ENCODE measurements around the gene MYOM3. TPM values are rescaled to one million over a fixed set of nuclear protein-coding genes. Genes with fewer than 3 reads are reported as not detected.

Gene MYOM3
- total and polyA plus RNA-seq, 2 of the 4 experiments (the other 2 are of a cell fraction) = 0.03 TPM; not detected in 1

DNA sequence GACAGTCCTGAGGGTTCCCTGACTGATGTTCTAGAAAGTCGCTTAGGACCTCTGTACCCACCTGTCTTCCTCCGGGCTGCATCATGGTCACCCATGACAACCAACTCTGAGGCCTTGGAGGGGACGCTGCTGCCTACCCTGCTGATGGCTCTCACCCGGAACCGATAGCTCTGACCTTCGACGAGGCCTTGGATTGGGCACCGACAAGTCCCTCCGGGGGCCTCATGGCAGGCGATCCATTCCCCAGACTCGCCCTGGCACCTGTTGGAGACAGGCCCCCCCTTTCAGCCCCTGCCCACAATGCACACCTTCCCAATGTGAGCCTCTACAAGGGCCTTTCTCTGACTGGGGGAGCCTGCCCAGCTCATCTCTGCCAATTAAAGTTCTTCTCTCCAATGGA, 21.2 kb downstream of the MYOM3 start:
- Histone ChIP-seq H3K79me1 (ENCODE audit: low read depth in 1 of 2, low read length in 2 of 2) (no peaks in the 10 kb centered on the region), H4K8ac (ENCODE audit: low read depth in 2 of 2, low read length in 2 of 2) (no peak overlapping the region), H2AK9ac (replicated peaks; ENCODE audit: low read depth, low read length, poor library complexity) (no peak overlapping the region), H3K4ac (ENCODE audit: low read depth, low read length) (no peak overlapping the region), H2BK120ac (ENCODE audit: low read depth, low read length) (no peak overlapping the region), H3K56ac (ENCODE audit: extremely low read depth, insufficient read depth, low read length) (no peak overlapping the region), H3K27me3 (ENCODE audit: control insufficient read depth, insufficient read depth, low read length) (peaks cover 72% of the 10 kb centered on the region), H3K36me3 (ENCODE audit: control insufficient read depth, insufficient read depth, low read length) (no peaks in the 10 kb centered on the region), H2BK20ac (ENCODE audit: low read depth, low read length) (no peak overlapping the region), H2AK5ac (ENCODE audit: low read depth, low read length) (no peak overlapping the region), H3K18ac (ENCODE audit: low read depth, low read length) (no peak overlapping the region), H3K9me1 (ENCODE audit: insufficient read depth, low read length) (peaks cover 3% of the 10 kb centered on the region; the same call in 1 of the 2 replicates), H3K9ac (ENCODE audit: low read depth, low read length) (no peak overlapping the region), H2BK5ac (ENCODE audit: low read depth, low read length, poor library complexity, severe bottlenecking) (no peak overlapping the region), H3K9me3 (ENCODE audit: control insufficient read depth, insufficient read depth, low read length) (no peaks in the 10 kb centered on the region), H4K20me1 (ENCODE audit: insufficient read depth, low read length) (no peaks in the 10 kb centered on the region; the same call in 1 of the 2 replicates), H3K27ac (ENCODE audit: insufficient read depth, low read length) (no peak overlapping the region), H3K23ac (ENCODE audit: low read depth, low read length) (no peak overlapping the region), H4K91ac (ENCODE audit: insufficient read depth, low read depth, low read length) (no peak overlapping the region), H3K4me2 (ENCODE audit: low read depth, low read length) (no peak overlapping the region), H3K4me3 (ENCODE audit: insufficient read depth, low read depth, low read length) (no peak overlapping the region), H3K14ac (replicated peaks; ENCODE audit: low read depth, low read length) (no peak overlapping the region), H2AFZ (replicated peaks; ENCODE audit: low read length, poor library complexity) (no peak overlapping the region), H2BK15ac (ENCODE audit: low read depth, low read length) (no peak overlapping the region), H4K5ac (ENCODE audit: low read depth, low read length) (no peak overlapping the region), H3K4me1 (ENCODE audit: control insufficient read depth, insufficient read depth, low read length) (no peaks in the 10 kb centered on the region)
- ChIA-PET POLR2A (ENCODE audit: unreplicated experiment) (no interaction called here), CTCF (no interaction called here)
- no peak for DNase-seq
- dilution Hi-C loops (cut with HindIII; ENCODE audit: low sequenced_read_pairs, unreplicated experiment) (no loop called here), intact Hi-C loops (cut with micrococcal nuclease) (no loop called here), in situ Hi-C loops (cut with MboI; ENCODE audit: low sequenced_read_pairs) (no loop called here)
- WGBS, 2 experiments (ENCODE audit: extremely low coverage in 2 of 2, insufficient read length in 1 of 2) = 84% methylated on average over 4 of the region's 11 CpGs; no CpG with 5 or more reads in 1 of the 2 experiments
- no TSS peak for BruUV-seq (replicated peaks)
- TF ChIP-seq, protein P1, sequence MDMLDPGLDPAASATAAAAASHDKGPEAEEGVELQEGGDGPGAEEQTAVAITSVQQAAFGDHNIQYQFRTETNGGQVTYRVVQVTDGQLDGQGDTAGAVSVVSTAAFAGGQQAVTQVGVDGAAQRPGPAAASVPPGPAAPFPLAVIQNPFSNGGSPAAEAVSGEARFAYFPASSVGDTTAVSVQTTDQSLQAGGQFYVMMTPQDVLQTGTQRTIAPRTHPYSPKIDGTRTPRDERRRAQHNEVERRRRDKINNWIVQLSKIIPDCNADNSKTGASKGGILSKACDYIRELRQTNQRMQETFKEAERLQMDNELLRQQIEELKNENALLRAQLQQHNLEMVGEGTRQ (IDR thresholded peaks at IDR 0.05; ENCODE audit: low read depth, low read length) = no peak
- TF ChIP-seq POLR2A (IDR thresholded peaks at IDR 0.05; ENCODE audit: low read depth, low read length) (no peak), BHLHE40 (IDR thresholded peaks at IDR 0.05; ENCODE audit: low read depth, low read length) (no peak), MAZ (IDR thresholded peaks at IDR 0.05; ENCODE audit: borderline replicate concordance, low read depth, low read length) (no peak)
- ATAC-seq (ENCODE audit: low read depth) = no peak
